ENCODE results near the gene GFM2. TPM values are rescaled to one million over a fixed set of nuclear protein-coding genes. Genes with fewer than 3 reads are reported as not detected.

The GFM2 gene
- total and polyA plus RNA-seq, 4 donors = 4.1 to 18.6 (median 15.4) TPM

DNA sequence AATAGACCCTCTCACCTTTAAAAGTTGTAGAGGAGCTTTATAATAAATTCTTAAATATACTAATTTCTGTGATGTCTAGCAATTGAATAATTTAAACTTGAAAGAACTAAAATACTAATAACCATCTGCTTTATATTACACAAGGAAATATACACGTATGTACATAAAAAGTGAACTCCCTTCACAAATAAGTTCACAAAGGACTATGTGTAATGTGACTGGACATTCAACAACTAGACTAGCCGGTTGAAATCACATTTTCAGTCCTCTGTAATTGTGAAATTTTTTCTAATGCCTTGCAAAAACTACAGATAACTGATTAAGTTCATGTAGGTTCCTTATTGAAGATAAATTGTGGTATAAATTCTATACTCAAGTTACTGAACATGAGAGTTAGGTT is 11.7 kb upstream of the GFM2 start:
- Histone ChIP-seq H3K27me3 (ENCODE audit: control insufficient read depth in 1 of 2, insufficient read depth in 2 of 2, low read length in 1 of 2) (no peaks in the 10 kb centered on the region), H3K4me3 (ENCODE audit: low read length in 2 of 2) (no peak overlapping the region), H3K27ac (ENCODE audit: low read depth in 1 of 2, low read length in 2 of 2) (no peak overlapping the region), H3K4me1 (ENCODE audit: control insufficient read depth in 1 of 2, insufficient read depth in 2 of 2, low read length in 2 of 2) (no peaks in the 10 kb centered on the region), H3K9me3 (ENCODE audit: control insufficient read depth, low read length) (no peaks in the 10 kb centered on the region), H3K36me3 (ENCODE audit: control insufficient read depth in 1 of 2, insufficient read depth in 2 of 2, low read length in 1 of 2) (peaks cover 2 to 3% of the 10 kb centered on the region in 2 donors)
- no peak for ATAC-seq (ENCODE audit: low FRiP score)
- intact Hi-C loops (cut with DNase I) = loop anchor here in 1 of 2 donors (10.0 kb wide), 1 partner anchor 266 kb away; no protein-coding TSS in a partner anchor
- DNase-seq = no peak
- 81 to 83% methylated on average over 2 of the region's 2 CpGs for WGBS, 2 donors

DNA sequence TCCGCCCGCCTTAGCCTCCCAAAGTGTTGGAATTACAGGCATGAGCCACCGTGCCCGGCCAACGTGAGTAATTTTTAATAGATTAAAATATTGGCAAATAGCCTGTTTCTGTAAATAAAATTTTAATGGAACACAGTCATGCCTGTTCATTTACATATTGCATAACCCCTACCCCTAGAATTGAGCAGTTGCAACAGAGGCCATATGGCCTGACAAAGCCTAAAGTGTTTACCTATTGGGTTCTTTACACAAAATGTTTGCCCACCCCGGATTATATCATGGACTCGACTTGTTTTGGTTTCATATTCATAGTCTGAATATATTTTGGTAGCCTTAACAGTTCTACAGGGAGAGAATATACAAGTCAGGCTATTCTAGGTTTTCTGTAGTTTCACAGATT is 5.4 kb upstream of the GFM2 start:
- H3K27ac ChIP-seq (ENCODE audit: low read depth in 1 of 2, low read length in 2 of 2) = no peak overlapping the region
- peaks cover 3 to 5% of the 10 kb centered on the region in 2 donors for H3K36me3 ChIP-seq (ENCODE audit: control insufficient read depth in 1 of 2, insufficient read depth in 2 of 2, low read length in 1 of 2)
- no peaks in the 10 kb centered on the region for H3K4me1 ChIP-seq (ENCODE audit: control insufficient read depth in 1 of 2, insufficient read depth in 2 of 2, low read length in 2 of 2)
- ATAC-seq (ENCODE audit: low FRiP score) (no peak), DNase-seq (no peak)
- intact Hi-C loops (cut with DNase I) = loop anchor here (2.0 to 10.0 kb wide), 2 partner anchors 146 to 272 kb away; no protein-coding TSS in a partner anchor
- H3K9me3 ChIP-seq (ENCODE audit: control insufficient read depth, low read length) = no peaks in the 10 kb centered on the region
- H3K4me3 ChIP-seq (ENCODE audit: low read length in 2 of 2) = no peak overlapping the region
- WGBS, 2 donors = 78 to 86% methylated on average over 7 of the region's 7 CpGs
- no peaks in the 10 kb centered on the region for H3K27me3 ChIP-seq (ENCODE audit: control insufficient read depth in 1 of 2, insufficient read depth in 2 of 2, low read length in 1 of 2)

- DNase-seq (no peak), ATAC-seq (ENCODE audit: low FRiP score) (no peak)
- no peaks in the 10 kb centered on the region for H3K4me1 ChIP-seq (ENCODE audit: control insufficient read depth in 1 of 2, insufficient read depth in 2 of 2, low read length in 2 of 2)
- peak overlapping the region; percentile 73 to 99 for H3K4me3 ChIP-seq (ENCODE audit: low read length in 2 of 2)
- H3K27ac ChIP-seq (ENCODE audit: low read depth in 1 of 2, low read length in 2 of 2) = peak overlapping the region in 1 of 2 donors; percentile 43
- H3K27me3 ChIP-seq (ENCODE audit: control insufficient read depth in 1 of 2, insufficient read depth in 2 of 2, low read length in 1 of 2) = no peaks in the 10 kb centered on the region
- intact Hi-C loops (cut with DNase I) = loop anchor here (2.0 to 10.0 kb wide), 4 partner anchors 83 to 570 kb away; partner anchors contain the start of genes HMGCR (in 2 of the 2) and HEXB (in 1 of the 2)
- no peaks in the 10 kb centered on the region for H3K9me3 ChIP-seq (ENCODE audit: control insufficient read depth, low read length)
- H3K36me3 ChIP-seq (ENCODE audit: control insufficient read depth in 1 of 2, insufficient read depth in 2 of 2, low read length in 1 of 2) = peaks cover 0 to 3% of the 10 kb centered on the region in 2 donors
- WGBS, 2 donors = 0% methylated on average over 9 of the region's 9 CpGs
These were observed 629 bp upstream of the GFM2 start for GRCh38 chr5:74767579-74767913.

- peak overlapping the region; percentile 69 to 73 for H3K4me3 ChIP-seq (ENCODE audit: low read length in 2 of 2)
- peak; percentile 72 for ATAC-seq (ENCODE audit: low FRiP score)
- no peak for DNase-seq
- H3K36me3 ChIP-seq (ENCODE audit: control insufficient read depth in 1 of 2, insufficient read depth in 2 of 2, low read length in 1 of 2) = peaks cover 0 to 2% of the 10 kb centered on the region in 2 donors
- intact Hi-C loops (cut with DNase I) = loop anchor here (2.0 to 10.0 kb wide), 4 partner anchors 82 to 571 kb away; partner anchors contain the start of genes HMGCR (in 2 of the 2) and HEXB (in 1 of the 2)
- no peaks in the 10 kb centered on the region for H3K9me3 ChIP-seq (ENCODE audit: control insufficient read depth, low read length)
- no peaks in the 10 kb centered on the region for H3K4me1 ChIP-seq (ENCODE audit: control insufficient read depth in 1 of 2, insufficient read depth in 2 of 2, low read length in 2 of 2)
- H3K27me3 ChIP-seq (ENCODE audit: control insufficient read depth in 1 of 2, insufficient read depth in 2 of 2, low read length in 1 of 2) = no peaks in the 10 kb centered on the region
- peak overlapping the region in 1 of 2 donors; percentile 39 for H3K27ac ChIP-seq (ENCODE audit: low read depth in 1 of 2, low read length in 2 of 2)
- WGBS, 2 donors = 0 to 1% methylated on average over 10 of the region's 10 CpGs
These were observed 484 bp downstream of the GFM2 start for GRCh38 chr5:74766418-74766848.

DNA sequence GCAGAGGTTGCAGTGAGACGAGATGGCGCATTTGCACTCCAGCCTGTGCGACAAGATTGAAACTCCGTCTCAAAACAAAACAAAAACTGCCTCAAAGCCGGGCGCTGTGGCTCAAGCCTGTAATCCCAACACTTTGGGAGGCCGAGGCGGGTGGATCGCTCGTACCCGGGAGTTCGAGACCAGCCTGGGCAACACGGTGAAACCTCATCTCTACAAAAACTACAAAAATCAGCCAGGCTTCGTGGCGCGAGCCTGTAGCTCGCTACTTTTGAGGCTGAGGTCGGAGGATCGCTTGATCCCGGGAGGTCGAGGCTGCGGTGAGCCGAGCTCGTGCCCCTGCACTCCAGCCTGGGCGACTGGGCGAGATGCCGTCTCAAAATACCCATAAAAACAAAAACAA is 988 bp downstream of the GFM2 start:
- Histone ChIP-seq H3K4me3 (ENCODE audit: low read length in 2 of 2) (peak overlapping the region; percentile 69 to 73), H3K36me3 (ENCODE audit: control insufficient read depth in 1 of 2, insufficient read depth in 2 of 2, low read length in 1 of 2) (peaks cover 0 to 2% of the 10 kb centered on the region in 2 donors), H3K27ac (ENCODE audit: low read depth in 1 of 2, low read length in 2 of 2) (no peak overlapping the region), H3K4me1 (ENCODE audit: control insufficient read depth in 1 of 2, insufficient read depth in 2 of 2, low read length in 2 of 2) (no peaks in the 10 kb centered on the region), H3K27me3 (ENCODE audit: control insufficient read depth in 1 of 2, insufficient read depth in 2 of 2, low read length in 1 of 2) (no peaks in the 10 kb centered on the region), H3K9me3 (ENCODE audit: control insufficient read depth, low read length) (no peaks in the 10 kb centered on the region)
- no peak for DNase-seq
- 65 to 74% methylated on average over 27 of the region's 27 CpGs for WGBS, 2 donors
- intact Hi-C loops (cut with DNase I) = loop anchor here (2.0 to 10.0 kb wide), 4 partner anchors 81 to 571 kb away; partner anchors contain the start of genes HMGCR (in 2 of the 2) and HEXB (in 1 of the 2)
- ATAC-seq (ENCODE audit: low FRiP score) = no peak

GRCh38 chr5:74765201-74765600 is 1.7 kb downstream of the GFM2 start:
- WGBS, 2 donors = 71 to 77% methylated on average over 9 of the region's 9 CpGs
- DNase-seq = no peak
- Histone ChIP-seq H3K9me3 (ENCODE audit: control insufficient read depth, low read length) (no peaks in the 10 kb centered on the region), H3K4me3 (ENCODE audit: low read length in 2 of 2) (no peak overlapping the region), H3K4me1 (ENCODE audit: control insufficient read depth in 1 of 2, insufficient read depth in 2 of 2, low read length in 2 of 2) (no peaks in the 10 kb centered on the region), H3K27me3 (ENCODE audit: control insufficient read depth in 1 of 2, insufficient read depth in 2 of 2, low read length in 1 of 2) (no peaks in the 10 kb centered on the region), H3K27ac (ENCODE audit: low read depth in 1 of 2, low read length in 2 of 2) (no peak overlapping the region), H3K36me3 (ENCODE audit: control insufficient read depth in 1 of 2, insufficient read depth in 2 of 2, low read length in 1 of 2) (peaks cover 0 to 2% of the 10 kb centered on the region in 2 donors)
- intact Hi-C loops (cut with DNase I) = loop anchor here (5.0 to 10.0 kb wide), 3 partner anchors 152 to 572 kb away; partner anchors contain the start of gene HMGCR (in 2 of the 2)
- ATAC-seq (ENCODE audit: low FRiP score) = no peak

DNA sequence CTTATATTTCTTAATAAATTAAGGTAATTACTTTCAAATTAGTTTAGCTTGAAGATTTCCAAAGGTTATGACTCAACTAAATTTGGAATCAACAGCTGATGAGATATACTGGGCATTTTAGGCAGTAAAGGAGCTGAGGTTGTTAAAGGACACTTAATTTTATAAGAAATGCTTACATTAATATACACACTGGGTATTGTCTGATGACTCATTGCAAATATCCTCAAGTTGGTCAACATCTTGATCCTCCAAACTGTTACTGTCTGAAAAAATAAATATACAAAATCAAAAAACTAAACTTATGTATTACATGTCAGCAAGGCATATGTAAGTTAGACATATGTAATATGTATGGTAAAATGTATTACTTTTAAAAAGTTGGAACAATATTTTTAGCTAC is 3.4 kb downstream of the GFM2 start:
- H3K27me3 ChIP-seq (ENCODE audit: control insufficient read depth in 1 of 2, insufficient read depth in 2 of 2, low read length in 1 of 2) = no peaks in the 10 kb centered on the region
- ATAC-seq (ENCODE audit: low FRiP score) (no peak), DNase-seq (no peak)
- intact Hi-C loops (cut with DNase I) = loop anchor here in 1 of 2 donors (10.0 kb wide), 1 partner anchor 571 kb away; the partner anchor contains the start of gene HMGCR
- H3K27ac ChIP-seq (ENCODE audit: low read depth in 1 of 2, low read length in 2 of 2) = no peak overlapping the region
- no peaks in the 10 kb centered on the region for H3K9me3 ChIP-seq (ENCODE audit: control insufficient read depth, low read length)
- no peaks in the 10 kb centered on the region for H3K4me1 ChIP-seq (ENCODE audit: control insufficient read depth in 1 of 2, insufficient read depth in 2 of 2, low read length in 2 of 2)
- peaks cover under 1 to 3% of the 10 kb centered on the region in 2 donors for H3K36me3 ChIP-seq (ENCODE audit: control insufficient read depth in 1 of 2, insufficient read depth in 2 of 2, low read length in 1 of 2)
- no peak overlapping the region for H3K4me3 ChIP-seq (ENCODE audit: low read length in 2 of 2)

DNA sequence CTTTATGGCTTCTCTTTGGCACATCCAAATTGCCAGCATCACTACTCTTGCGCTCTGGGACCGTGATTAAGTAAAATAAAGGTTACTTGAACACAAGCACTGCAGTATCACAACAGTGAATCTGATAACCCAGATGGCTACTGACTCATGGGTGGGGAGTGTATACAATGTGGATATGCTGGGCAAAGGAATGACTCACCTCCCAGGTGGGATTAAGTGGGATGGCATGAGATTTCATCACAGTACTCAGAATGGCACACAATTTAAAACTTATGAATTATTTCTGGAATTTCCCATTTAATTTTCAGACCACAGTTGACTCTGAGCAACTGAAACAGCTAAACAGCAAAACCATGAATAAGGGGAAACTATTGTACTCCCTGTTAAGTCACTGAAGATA is 4.3 kb downstream of the GFM2 start:
- DNase-seq (no peak), ATAC-seq (ENCODE audit: low FRiP score) (no peak)
- intact Hi-C loops (cut with DNase I) = loop anchor here in 1 of 2 donors (10.0 kb wide), 1 partner anchor 572 kb away; the partner anchor contains the start of gene HMGCR
- Histone ChIP-seq H3K4me3 (ENCODE audit: low read length in 2 of 2) (no peak overlapping the region), H3K36me3 (ENCODE audit: control insufficient read depth in 1 of 2, insufficient read depth in 2 of 2, low read length in 1 of 2) (peaks cover 3 to 7% of the 10 kb centered on the region in 2 donors), H3K27me3 (ENCODE audit: control insufficient read depth in 1 of 2, insufficient read depth in 2 of 2, low read length in 1 of 2) (no peaks in the 10 kb centered on the region), H3K9me3 (ENCODE audit: control insufficient read depth, low read length) (no peaks in the 10 kb centered on the region), H3K4me1 (ENCODE audit: control insufficient read depth in 1 of 2, insufficient read depth in 2 of 2, low read length in 2 of 2) (no peaks in the 10 kb centered on the region), H3K27ac (ENCODE audit: low read depth in 1 of 2, low read length in 2 of 2) (no peak overlapping the region)
- 95% methylated on average over 2 of the region's 2 CpGs for WGBS, 2 donors

DNA sequence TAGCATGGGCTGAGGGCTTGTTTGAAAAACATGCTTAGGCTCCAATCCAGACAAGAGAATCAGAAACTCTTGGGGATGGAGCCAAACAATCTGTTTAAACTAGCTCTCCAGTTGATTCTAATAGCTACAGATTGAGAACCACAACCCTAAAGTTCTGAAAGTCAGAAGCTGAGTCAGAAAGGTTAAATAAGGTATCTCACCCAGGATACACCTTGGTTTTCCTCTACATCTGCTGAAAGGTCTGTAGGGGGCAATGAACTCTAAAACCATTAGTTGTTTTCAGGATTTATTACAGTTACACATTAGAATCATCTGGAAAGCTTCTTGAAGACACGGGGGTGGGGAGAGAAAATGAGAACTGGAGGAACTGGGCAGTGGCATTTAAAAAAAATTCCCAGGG is 5.7 kb downstream of the GFM2 start:
- no peak for ATAC-seq (ENCODE audit: low FRiP score)
- no peak for DNase-seq
- intact Hi-C loops (cut with DNase I) = loop anchor here in 1 of 2 donors (10.0 kb wide), 1 partner anchor 574 kb away; the partner anchor contains the start of gene HMGCR
- Histone ChIP-seq H3K36me3 (ENCODE audit: control insufficient read depth in 1 of 2, insufficient read depth in 2 of 2, low read length in 1 of 2) (peaks cover 5 to 7% of the 10 kb centered on the region in 2 donors), H3K9me3 (ENCODE audit: control insufficient read depth, low read length) (no peaks in the 10 kb centered on the region), H3K4me3 (ENCODE audit: low read length in 2 of 2) (no peak overlapping the region), H3K27ac (ENCODE audit: low read depth in 1 of 2, low read length in 2 of 2) (no peak overlapping the region), H3K4me1 (ENCODE audit: control insufficient read depth in 1 of 2, insufficient read depth in 2 of 2, low read length in 2 of 2) (no peaks in the 10 kb centered on the region), H3K27me3 (ENCODE audit: control insufficient read depth in 1 of 2, insufficient read depth in 2 of 2, low read length in 1 of 2) (no peaks in the 10 kb centered on the region)
- WGBS, 2 donors = 79 to 87% methylated on average over 1 of the region's 1 CpG
